Caco-2 (cell line): ENCODE results near the gene TCERG1L. TPM values are rescaled to one million over a fixed set of nuclear protein-coding genes. Genes with fewer than 3 reads are reported as not detected.

Experiments used
- BruUV-seq: library from RNA; stranded (reverse); fragments of 400-500 nt; replicated peaks from 2 replicates; lab custom pipeline; 2021; lab: Mats Ljungman, UMichigan
- CTCF ChIA-PET: fragments of 300-600 bp; sonication (Branson Sonifier 250); formaldehyde crosslinking; loops from one replicate; lab custom pipeline; 2022; ENCODE audit warnings: antibody characterized with exemption; lab: Charles Lee
- POLR2A ChIA-PET: fragments of 300-600 bp; sonication (Branson Sonifier 250); formaldehyde crosslinking; loops from one replicate; lab custom pipeline; 2022; ENCODE audit warnings: antibody characterized with exemption; lab: Charles Lee
- DNase-seq, 2 experiments: peaks; one replicate each; pipeline versions ENCODE4 v3.0.0 to v3.0.0-alpha.2; 2020 to 2022
- H3K27me3 ChIP-seq: replicated peaks from 2 replicates; pipeline ENCODE4 v1.6.0; 2011; ENCODE audit warnings: low read length; ENCODE audit not compliant: control insufficient read depth, insufficient read depth
- H3K36me3 ChIP-seq: 2 replicates; pipeline ENCODE4 v1.5.1; 2011; ENCODE audit warnings: low read length; ENCODE audit not compliant: control insufficient read depth, insufficient read depth
- H3K4me1 ChIP-seq: fragments of 250-450 bp; sonication (Bioruptor Pico); 2 replicates; pipeline ENCODE4 v1.5.1; 2020; ENCODE audit warnings: mild to moderate bottlenecking
- H3K4me3 ChIP-seq: 2 replicates; pipeline ENCODE4 v1.5.1; 2011; ENCODE audit warnings: low read depth, mild to moderate bottlenecking, control low read depth, low read length
- H3K9me3 ChIP-seq: fragments of 250-450 bp; sonication (Bioruptor Pico); 2 replicates; pipeline ENCODE4 v1.5.1; 2020; ENCODE audit warnings: mild to moderate bottlenecking, moderate library complexity
- H3K27ac Mint-ChIP-seq: one replicate; pipeline ENCODE4 v1.8.0; 2022; ENCODE audit warnings: mixed read lengths; ENCODE audit not compliant: unreplicated experiment
- H3K27me3 Mint-ChIP-seq: one replicate; pipeline ENCODE4 v1.8.0; 2022; ENCODE audit warnings: mixed read lengths; ENCODE audit not compliant: insufficient read depth, unreplicated experiment
- H3K36me3 Mint-ChIP-seq: one replicate; pipeline ENCODE4 v1.8.0; 2022; ENCODE audit warnings: mild to moderate bottlenecking, mixed read lengths; ENCODE audit not compliant: insufficient read depth, unreplicated experiment
- H3K4me1 Mint-ChIP-seq: one replicate; pipeline ENCODE4 v1.8.0; 2022; ENCODE audit warnings: low read depth, mixed read lengths; ENCODE audit not compliant: unreplicated experiment
- H3K4me3 Mint-ChIP-seq: one replicate; pipeline ENCODE4 v1.8.0; 2022; ENCODE audit warnings: mild to moderate bottlenecking, moderate library complexity, mixed read lengths; ENCODE audit not compliant: unreplicated experiment
- H3K9me3 Mint-ChIP-seq: one replicate; pipeline ENCODE4 v1.8.0; 2022; ENCODE audit warnings: mixed read lengths; ENCODE audit not compliant: unreplicated experiment
- CTCF ChIP-seq, 2 experiments: fragments of 200-600 bp in 1 of 2; IDR thresholded peaks; 1 replicate in 1 of 2; 2 replicates in 1 of 2; pipeline versions ENCODE4 v1.5.1 to v1.8.0; 2011 to 2022; ENCODE audit warnings: antibody characterized with exemption in 1 of 2, control low read depth in 1 of 2, inconsistent platforms in 1 of 2, low read depth in 1 of 2, low read length in 1 of 2, mild to moderate bottlenecking in 1 of 2, moderate library complexity in 1 of 2; ENCODE audit not compliant: insufficient read depth in 1 of 2, severe bottlenecking in 1 of 2, unreplicated experiment in 1 of 2
- intact Hi-C: fragments of 100-400 bp; cut with micrococcal nuclease; formaldehyde crosslinking; loops from one replicate; pipeline ENCODE4 v1.10.0; 2022; ENCODE audit not compliant: unreplicated experiment
- total RNA-seq: library from RNA; stranded (reverse); gene quantifications from 2 replicates; pipeline ENCODE4 v1.2.3, GENCODE V29; 2022

The TCERG1L gene
- total RNA-seq, 1 experiment from 2014 or later: not detected

- BruUV-seq: no TSS peak
- Mint-ChIP-seq H3K27ac (no peak overlapping the region), H3K9me3 (no peaks in the 10 kb centered on the region), H3K36me3 (no peaks in the 10 kb centered on the region), H3K4me3 (no peak overlapping the region), H3K27me3 (peaks cover 14% of the 10 kb centered on the region), H3K4me1 (no peaks in the 10 kb centered on the region)
- POLR2A ChIA-PET: no interaction called here
- CTCF ChIA-PET: no interaction called here
- Histone ChIP-seq H3K4me1 (no peaks in the 10 kb centered on the region), H3K27me3 (no peaks in the 10 kb centered on the region), H3K9me3 (no peaks in the 10 kb centered on the region), H3K4me3 (no peak overlapping the region), H3K36me3 (no peaks in the 10 kb centered on the region)
- intact Hi-C loops: no loop called here
- no peak for TF ChIP-seq CTCF (IDR thresholded peaks at IDR 0.05; ENCODE audit: insufficient read depth in 1 of 2, low read depth in 1 of 2, low read length in 1 of 2, severe bottlenecking in 1 of 2, unreplicated experiment in 1 of 2)
- DNase-seq: no peak
Observed at GRCh38 chr10:131199646-131200045, 111.9 kb downstream of the TCERG1L start.

- no peaks in the 10 kb centered on the region for H3K4me1 ChIP-seq
- Mint-ChIP-seq H3K4me1 (no peaks in the 10 kb centered on the region), H3K27me3 (peaks cover 14% of the 10 kb centered on the region), H3K27ac (no peak overlapping the region), H3K4me3 (no peak overlapping the region), H3K9me3 (no peaks in the 10 kb centered on the region), H3K36me3 (no peaks in the 10 kb centered on the region)
- ChIA-PET POLR2A (no interaction called here), CTCF (no interaction called here)
- no peak for DNase-seq
- no peaks in the 10 kb centered on the region for H3K9me3 ChIP-seq
- intact Hi-C loops: no loop called here
- no TSS peak for BruUV-seq
- H3K27me3 ChIP-seq: no peaks in the 10 kb centered on the region
- H3K36me3 ChIP-seq: no peaks in the 10 kb centered on the region
- no peak overlapping the region for H3K4me3 ChIP-seq
- no peak for TF ChIP-seq CTCF (IDR thresholded peaks at IDR 0.05; ENCODE audit: insufficient read depth in 1 of 2, low read depth in 1 of 2, low read length in 1 of 2, severe bottlenecking in 1 of 2, unreplicated experiment in 1 of 2)
Observed at GRCh38 chr10:131198843-131199242, 112.7 kb downstream of the TCERG1L start.

- Mint-ChIP-seq H3K36me3 (no peaks in the 10 kb centered on the region), H3K27me3 (peaks cover 14% of the 10 kb centered on the region), H3K27ac (no peak overlapping the region), H3K9me3 (no peaks in the 10 kb centered on the region), H3K4me3 (no peak overlapping the region), H3K4me1 (no peaks in the 10 kb centered on the region)
- ChIA-PET POLR2A (no interaction called here), CTCF (no interaction called here)
- intact Hi-C loops: no loop called here
- peak in 1 of 2 experiments; percentile 16 for DNase-seq
- Histone ChIP-seq H3K4me3 (no peak overlapping the region), H3K27me3 (no peaks in the 10 kb centered on the region), H3K9me3 (no peaks in the 10 kb centered on the region), H3K36me3 (no peaks in the 10 kb centered on the region), H3K4me1 (no peaks in the 10 kb centered on the region)
- no TSS peak for BruUV-seq
- no peak for TF ChIP-seq CTCF (IDR thresholded peaks at IDR 0.05; ENCODE audit: insufficient read depth in 1 of 2, low read depth in 1 of 2, low read length in 1 of 2, severe bottlenecking in 1 of 2, unreplicated experiment in 1 of 2)
Observed at GRCh38 chr10:131198401-131198800, 113.1 kb downstream of the TCERG1L start.
